Muscle layer of colon (tissue), 2 donors: Measurements from ENCODE around the gene ZNF423.

ENCODE experiments used
- H3K27ac ChIP-seq: one replicate; pipeline ENCODE4 v1.7.0; 2013; ENCODE audit warnings: low read depth, mild to moderate bottlenecking, low read length, moderate library complexity
- H3K27me3 ChIP-seq, 2 donors: one replicate each; pipeline ENCODE4 v1.7.0; 2013; ENCODE audit warnings: low read length in 2 of 2, mild to moderate bottlenecking in 2 of 2; ENCODE audit not compliant: insufficient read depth in 2 of 2, control insufficient read depth in 1 of 2
- H3K36me3 ChIP-seq: one replicate; pipeline ENCODE4 v1.7.0; 2013; ENCODE audit warnings: mild to moderate bottlenecking, low read length; ENCODE audit not compliant: insufficient read depth
- H3K4me1 ChIP-seq: one replicate; pipeline ENCODE4 v1.7.0; 2013; ENCODE audit warnings: mild to moderate bottlenecking, low read length; ENCODE audit not compliant: insufficient read depth
- H3K4me3 ChIP-seq, 2 donors: one replicate each; pipeline ENCODE4 v1.7.0; 2013; ENCODE audit warnings: low read length in 2 of 2, low read depth in 1 of 2, mild to moderate bottlenecking in 1 of 2, moderate library complexity in 1 of 2
- H3K9ac ChIP-seq: one replicate; pipeline ENCODE4 v1.7.0; 2013; ENCODE audit warnings: low read length
- H3K9me3 ChIP-seq: one replicate; pipeline ENCODE4 v1.7.0; 2013; ENCODE audit warnings: mild to moderate bottlenecking, low read length
- donor health status: abdominal sarcoma.
- donor health status: Adenocarcinoma of cecum.

ZNF423 gene

GRCh38 chr16:49487746-49488145 lies 368.2 kb downstream of the ZNF423 start:
- H3K9ac ChIP-seq: no peak overlapping the region
- no peaks in the 10 kb centered on the region for H3K36me3 ChIP-seq
- H3K27me3 ChIP-seq: no peaks in the 10 kb centered on the region
- no peak overlapping the region for H3K4me3 ChIP-seq
- H3K27ac ChIP-seq: no peak overlapping the region
- peaks cover 12% of the 10 kb centered on the region for H3K4me1 ChIP-seq
- no peaks in the 10 kb centered on the region for H3K9me3 ChIP-seq

DNA sequence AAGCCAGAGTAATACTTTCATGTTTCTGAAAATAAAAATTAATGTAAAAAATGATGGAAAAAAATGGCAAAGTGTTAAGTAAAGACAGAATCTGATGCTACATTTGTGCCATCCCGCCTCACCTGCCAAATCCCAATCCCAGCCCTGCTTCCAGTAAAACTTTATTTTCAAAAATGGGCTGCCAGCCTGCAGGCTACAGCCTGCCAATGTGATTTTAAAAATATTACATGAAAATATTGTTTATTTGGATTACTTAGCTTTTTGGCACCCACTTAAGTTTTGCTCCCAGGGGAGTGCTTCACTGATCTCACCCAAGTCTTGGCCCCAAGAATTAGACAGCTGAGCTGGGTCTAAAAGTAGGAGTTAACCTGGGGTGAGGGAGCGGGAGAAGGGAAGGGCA lies 369.5 kb downstream of the ZNF423 start:
- H3K4me3 ChIP-seq: no peak overlapping the region
- no peaks in the 10 kb centered on the region for H3K36me3 ChIP-seq
- H3K9ac ChIP-seq: no peak overlapping the region
- H3K4me1 ChIP-seq: peaks cover 9% of the 10 kb centered on the region
- no peak overlapping the region for H3K27ac ChIP-seq
- no peaks in the 10 kb centered on the region for H3K27me3 ChIP-seq
- H3K9me3 ChIP-seq: no peaks in the 10 kb centered on the region

GRCh38 chr16:49485663-49486062 lies 370.2 kb downstream of the ZNF423 start:
- H3K27ac ChIP-seq: no peak overlapping the region
- H3K27me3 ChIP-seq: no peaks in the 10 kb centered on the region
- no peak overlapping the region for H3K9ac ChIP-seq
- no peak overlapping the region for H3K4me3 ChIP-seq
- H3K36me3 ChIP-seq: no peaks in the 10 kb centered on the region
- H3K4me1 ChIP-seq: peaks cover 9% of the 10 kb centered on the region
- H3K9me3 ChIP-seq: no peaks in the 10 kb centered on the region

DNA sequence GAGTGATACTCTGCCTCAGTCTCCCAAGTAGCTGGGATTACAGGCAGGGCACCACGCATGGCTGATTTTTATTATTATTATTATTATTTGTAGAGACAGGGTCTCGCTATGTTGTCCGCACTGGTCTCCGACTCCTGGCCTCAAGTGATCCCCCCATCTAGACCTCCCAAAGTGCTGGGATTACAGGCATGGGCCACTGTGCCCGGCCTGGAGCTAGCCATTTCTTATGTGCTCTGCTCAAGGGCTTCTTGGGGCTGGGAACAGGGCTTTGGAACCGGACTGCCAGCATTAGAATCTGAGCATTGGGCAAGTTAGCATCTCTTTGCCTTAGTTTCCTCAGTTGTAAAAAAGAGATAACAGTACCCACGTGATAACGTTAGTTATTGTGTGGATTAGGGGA lies 371.0 kb downstream of the ZNF423 start:
- Histone ChIP-seq H3K4me3 (no peak overlapping the region), H3K9me3 (no peaks in the 10 kb centered on the region), H3K36me3 (no peaks in the 10 kb centered on the region), H3K27ac (no peak overlapping the region), H3K27me3 (no peaks in the 10 kb centered on the region), H3K9ac (no peak overlapping the region), H3K4me1 (peaks cover 9% of the 10 kb centered on the region)

GRCh38 chr16:49484451-49484849 lies 371.5 kb downstream of the ZNF423 start:
- peak overlapping the region in 1 of 2 donors; percentile 16 for H3K4me3 ChIP-seq
- H3K9ac ChIP-seq: no peak overlapping the region
- H3K27ac ChIP-seq: no peak overlapping the region
- H3K27me3 ChIP-seq: no peaks in the 10 kb centered on the region
- H3K4me1 ChIP-seq: peaks cover 9% of the 10 kb centered on the region
- H3K9me3 ChIP-seq: no peaks in the 10 kb centered on the region
- H3K36me3 ChIP-seq: no peaks in the 10 kb centered on the region

DNA sequence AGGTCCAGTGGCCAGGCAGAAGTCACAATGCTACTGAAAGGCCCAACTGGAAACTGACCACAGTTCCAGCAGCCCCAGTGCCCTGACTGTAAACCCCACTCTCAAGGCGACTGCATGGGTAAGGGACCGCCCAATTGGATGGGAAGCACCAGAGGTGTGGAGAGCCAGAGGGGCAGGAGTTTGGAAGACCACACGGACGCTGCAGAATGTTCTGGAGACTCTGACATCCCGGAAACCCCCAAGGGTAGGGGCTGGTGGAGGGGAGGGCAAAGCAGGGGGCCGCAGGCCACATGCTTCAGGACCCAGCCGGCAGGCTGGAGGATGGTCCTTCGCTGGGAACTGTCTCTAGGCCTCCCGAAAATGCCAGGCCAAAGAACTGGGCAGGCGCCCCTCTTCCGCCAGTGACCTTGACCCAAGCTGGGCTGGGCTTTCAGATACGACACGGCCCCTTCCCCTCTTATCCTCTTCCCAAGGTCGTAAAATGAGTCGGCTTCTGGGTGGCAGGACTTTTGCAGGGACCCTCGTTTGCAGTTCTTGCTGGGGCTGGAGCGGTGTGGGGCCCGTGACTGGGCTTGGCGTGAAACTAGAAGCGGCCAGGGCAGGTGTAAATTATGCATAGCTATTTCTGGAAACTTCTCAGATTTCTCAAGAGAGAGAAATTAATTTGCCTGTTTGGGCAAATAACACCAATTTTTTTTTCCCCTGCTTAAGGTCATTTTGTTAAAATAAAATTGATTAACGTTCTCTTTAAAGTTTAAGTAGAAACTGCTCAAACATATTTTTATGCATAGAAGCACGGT lies 372.1 kb downstream of the ZNF423 start:
- Histone ChIP-seq H3K4me3 (peak overlapping the region in 1 of 2 donors; percentile 16), H3K36me3 (no peaks in the 10 kb centered on the region), H3K9ac (no peak overlapping the region), H3K27ac (no peak overlapping the region), H3K9me3 (no peaks in the 10 kb centered on the region), H3K4me1 (peaks cover 9% of the 10 kb centered on the region), H3K27me3 (no peaks in the 10 kb centered on the region)

GRCh38 chr16:49483251-49483650 lies 372.7 kb downstream of the ZNF423 start:
- Histone ChIP-seq H3K36me3 (no peaks in the 10 kb centered on the region), H3K27me3 (no peaks in the 10 kb centered on the region), H3K9ac (no peak overlapping the region), H3K4me1 (peaks cover 9% of the 10 kb centered on the region), H3K9me3 (no peaks in the 10 kb centered on the region), H3K27ac (no peak overlapping the region), H3K4me3 (no peak overlapping the region)

- no peak overlapping the region for H3K27ac ChIP-seq
- H3K9me3 ChIP-seq: no peaks in the 10 kb centered on the region
- no peaks in the 10 kb centered on the region for H3K36me3 ChIP-seq
Observed at GRCh38 chr16:49482690-49483089, 373.2 kb downstream of the ZNF423 start.

DNA sequence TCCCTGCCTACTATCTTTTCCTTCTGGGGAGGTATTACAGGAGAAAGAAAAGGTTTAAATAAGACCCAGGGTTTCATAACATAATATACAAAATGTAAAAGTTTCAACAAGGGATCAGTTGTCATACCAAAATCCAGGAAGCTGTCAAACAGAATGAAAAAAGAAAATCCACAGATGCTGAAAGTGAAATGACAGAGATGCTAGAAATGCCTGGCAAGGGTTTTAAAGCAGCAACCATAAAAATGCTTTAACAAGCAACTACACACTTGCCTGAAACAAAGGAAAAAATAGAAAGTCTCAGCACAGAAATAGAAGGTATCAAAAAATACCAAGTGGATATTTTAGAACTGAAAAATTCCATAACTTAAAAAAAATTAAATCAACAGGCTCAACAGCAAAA lies 377.3 kb downstream of the ZNF423 start:
- Histone ChIP-seq H3K27ac (no peak overlapping the region), H3K36me3 (no peaks in the 10 kb centered on the region), H3K27me3 (no peaks in the 10 kb centered on the region)

More at GRCh38 chr16:49482690-49483089, 373.2 kb downstream of the ZNF423 start:
- Histone ChIP-seq H3K4me1 (peaks cover 9% of the 10 kb centered on the region), H3K9ac (no peak overlapping the region), H3K4me3 (no peak overlapping the region), H3K27me3 (no peaks in the 10 kb centered on the region)

DNA sequence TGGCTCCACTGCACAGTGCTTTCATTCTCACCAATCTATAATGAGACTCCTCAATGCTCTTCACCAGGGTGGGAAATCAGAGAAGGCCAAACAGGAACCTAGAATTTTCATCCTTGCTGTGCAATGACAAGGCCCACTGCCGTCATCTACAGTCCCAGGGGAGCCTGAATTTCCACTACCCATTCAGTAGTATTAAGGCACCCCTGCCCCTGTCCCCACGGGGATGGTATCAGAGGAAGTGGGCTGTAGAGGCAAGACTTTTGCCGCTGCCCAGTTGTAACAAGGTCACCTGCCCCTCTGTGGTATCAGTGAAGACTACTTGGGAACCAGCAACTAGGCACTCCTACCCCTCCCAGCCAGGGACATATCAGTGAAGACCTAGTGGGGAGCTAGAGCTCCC lies 377.8 kb downstream of the ZNF423 start:
- Histone ChIP-seq H3K4me1 (no peaks in the 10 kb centered on the region), H3K36me3 (no peaks in the 10 kb centered on the region), H3K27ac (no peak overlapping the region), H3K9ac (no peak overlapping the region), H3K27me3 (no peaks in the 10 kb centered on the region), H3K4me3 (no peak overlapping the region), H3K9me3 (no peaks in the 10 kb centered on the region)

More for the DNA sequence above, 377.3 kb downstream of the ZNF423 start:
- Histone ChIP-seq H3K4me3 (no peak overlapping the region), H3K9ac (no peak overlapping the region), H3K4me1 (peaks cover 1% of the 10 kb centered on the region), H3K9me3 (no peaks in the 10 kb centered on the region)

- H3K4me1 ChIP-seq: no peaks in the 10 kb centered on the region
- no peaks in the 10 kb centered on the region for H3K27me3 ChIP-seq
- no peaks in the 10 kb centered on the region for H3K9me3 ChIP-seq
- H3K9ac ChIP-seq: no peak overlapping the region
- no peak overlapping the region for H3K27ac ChIP-seq
- H3K36me3 ChIP-seq: no peaks in the 10 kb centered on the region
- no peak overlapping the region for H3K4me3 ChIP-seq
Observed at GRCh38 chr16:49477250-49477895, 378.5 kb downstream of the ZNF423 start.

GRCh38 chr16:49474741-49475140 lies 381.2 kb downstream of the ZNF423 start:
- no peak overlapping the region for H3K4me3 ChIP-seq
- H3K9ac ChIP-seq: no peak overlapping the region
- no peak overlapping the region for H3K27ac ChIP-seq
- no peaks in the 10 kb centered on the region for H3K9me3 ChIP-seq
- no peaks in the 10 kb centered on the region for H3K4me1 ChIP-seq
- H3K27me3 ChIP-seq: no peaks in the 10 kb centered on the region
- no peaks in the 10 kb centered on the region for H3K36me3 ChIP-seq
